HEK293T (cell line): ENCODE measurements around the gene SPEM2.

Experiments used
- CTCF ChIA-PET: fragments of 350-600 bp; formaldehyde crosslinking; extraction: SDS; loops from one replicate; lab custom pipeline; 2021; ENCODE audit warnings: antibody characterized with exemption, inconsistent platforms; lab: Yijun Ruan, JAX
- POLR2A ChIA-PET: fragments of 350-600 bp; formaldehyde crosslinking; extraction: SDS; loops from one replicate; lab custom pipeline; 2020; ENCODE audit warnings: antibody characterized with exemption, inconsistent platforms; lab: Yijun Ruan, JAX
- DNase-seq: peaks from one replicate; pipeline ENCODE4 v3.0.0; 2012; ENCODE audit warnings: mixed read lengths; ENCODE audit errors: extremely low spot score
- ARNT ChIP-seq: fragments of 450-650 bp; IDR thresholded peaks from 2 replicates; pipeline ENCODE4 v1.6.1; 2017; ENCODE audit warnings: mild to moderate bottlenecking
- BHLHE40 ChIP-seq: fragments of 450-650 bp; IDR thresholded peaks from 2 replicates; pipeline ENCODE4 v1.6.1; 2016; ENCODE audit warnings: mild to moderate bottlenecking, moderate library complexity, borderline replicate concordance
- CTBP1 ChIP-seq: fragments of 450-650 bp; IDR thresholded peaks from 2 replicates; pipeline ENCODE4 v1.6.1; 2016; ENCODE audit warnings: borderline replicate concordance
- ELF4 ChIP-seq: fragments of 450-650 bp; IDR thresholded peaks from 2 replicates; pipeline ENCODE4 v1.6.1; 2017; ENCODE audit warnings: antibody characterized with exemption
- FOXA1 ChIP-seq: fragments of 450-650 bp; IDR thresholded peaks from 2 replicates; pipeline ENCODE4 v1.6.1; 2016; ENCODE audit warnings: mild to moderate bottlenecking
- FOXK2 ChIP-seq: fragments of 450-650 bp; IDR thresholded peaks from 2 replicates; pipeline ENCODE4 v1.6.1; 2016; ENCODE audit warnings: mild to moderate bottlenecking
- FOXM1 ChIP-seq: fragments of 450-650 bp; IDR thresholded peaks from 2 replicates; pipeline ENCODE4 v1.6.1; 2017; ENCODE audit warnings: mild to moderate bottlenecking, borderline replicate concordance
- HDGF ChIP-seq: fragments of 450-650 bp; IDR thresholded peaks from 2 replicates; pipeline ENCODE4 v1.6.1; 2017; ENCODE audit warnings: antibody characterized with exemption, borderline replicate concordance
- L3MBTL2 ChIP-seq: fragments of 450-650 bp; conservative IDR thresholded peaks from 2 replicates; pipeline ENCODE4 v1.6.1; 2016; ENCODE audit warnings: mild to moderate bottlenecking
- LEF1 ChIP-seq: fragments of 450-650 bp; IDR thresholded peaks from 2 replicates; pipeline ENCODE4 v1.6.1; 2017; ENCODE audit warnings: mild to moderate bottlenecking, borderline replicate concordance
- NFRKB ChIP-seq: fragments of 450-650 bp; IDR thresholded peaks from 2 replicates; pipeline ENCODE4 v1.6.1; 2016; ENCODE audit warnings: mild to moderate bottlenecking, moderate library complexity
- SP1 ChIP-seq: fragments of 450-650 bp; IDR thresholded peaks from 2 replicates; pipeline ENCODE4 v1.6.1; 2017
- SUZ12 ChIP-seq: fragments of 450-650 bp; IDR thresholded peaks from 2 replicates; pipeline ENCODE4 v1.6.1; 2016; ENCODE audit warnings: mild to moderate bottlenecking
- TARDBP ChIP-seq: fragments of 450-650 bp; IDR thresholded peaks from 2 replicates; pipeline ENCODE4 v1.6.1; 2016
- ZNF384 ChIP-seq: fragments of 450-650 bp; IDR thresholded peaks from 2 replicates; pipeline ENCODE4 v1.6.1; 2016
- TF ChIP-seq, protein P1 (sequence below): fragments of 450-650 bp; IDR thresholded peaks from 2 replicates; pipeline ENCODE4 v1.6.1; 2016

Gene SPEM2

DNA sequence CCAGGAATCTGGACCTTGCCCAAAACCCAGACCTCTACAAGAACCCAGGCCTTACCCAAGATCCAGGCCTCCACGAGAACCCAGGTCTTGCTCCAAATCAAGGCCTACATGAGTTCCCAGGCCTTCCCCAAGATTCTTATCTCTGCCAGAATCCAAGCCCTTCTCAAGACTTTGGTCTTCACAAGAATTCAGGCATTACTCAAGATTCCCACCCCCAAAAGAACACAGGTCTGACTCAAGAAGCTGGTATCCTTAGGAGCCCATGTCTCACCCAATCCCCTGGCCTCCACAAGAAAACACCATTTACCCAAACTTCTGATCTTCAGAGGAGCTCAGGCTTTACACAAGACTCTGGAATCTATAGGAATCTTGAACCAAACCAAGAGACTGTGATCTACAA, 5.8 kb downstream of the SPEM2 start:
- ChIA-PET CTCF (no interaction called here), POLR2A (no interaction called here)
- no peak for DNase-seq
- TF ChIP-seq BHLHE40 (no peak), CTBP1 (no peak), HDGF (no peak), TARDBP (no peak), ARNT (no peak), ZNF384 (no peak), L3MBTL2 (no peak), FOXM1 (no peak), FOXK2 (no peak), SUZ12 (no peak), SP1 (no peak)
- TF ChIP-seq, protein P1, sequence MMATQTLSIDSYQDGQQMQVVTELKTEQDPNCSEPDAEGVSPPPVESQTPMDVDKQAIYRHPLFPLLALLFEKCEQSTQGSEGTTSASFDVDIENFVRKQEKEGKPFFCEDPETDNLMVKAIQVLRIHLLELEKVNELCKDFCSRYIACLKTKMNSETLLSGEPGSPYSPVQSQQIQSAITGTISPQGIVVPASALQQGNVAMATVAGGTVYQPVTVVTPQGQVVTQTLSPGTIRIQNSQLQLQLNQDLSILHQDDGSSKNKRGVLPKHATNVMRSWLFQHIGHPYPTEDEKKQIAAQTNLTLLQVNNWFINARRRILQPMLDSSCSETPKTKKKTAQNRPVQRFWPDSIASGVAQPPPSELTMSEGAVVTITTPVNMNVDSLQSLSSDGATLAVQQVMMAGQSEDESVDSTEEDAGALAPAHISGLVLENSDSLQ = no peak

DNA sequence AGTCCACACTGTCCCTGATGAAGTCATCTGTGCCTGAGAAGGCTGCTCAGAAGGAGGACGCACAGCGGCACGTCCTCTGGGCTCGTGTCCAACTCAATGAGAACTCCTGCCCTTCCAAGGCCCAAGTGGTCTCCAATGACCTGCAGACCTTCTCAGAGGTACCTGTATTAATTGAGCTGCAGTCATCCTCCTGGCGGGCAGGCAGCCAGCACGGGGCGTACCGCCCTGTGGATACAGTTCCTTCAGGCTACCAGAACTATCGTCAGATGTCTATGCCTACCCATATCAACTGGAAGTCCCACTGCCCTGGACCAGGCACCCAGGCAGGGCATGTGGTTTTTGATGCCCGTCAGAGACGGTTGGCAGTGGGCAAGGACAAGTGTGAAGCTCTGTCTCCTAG, 6.9 kb downstream of the SPEM2 start:
- TF ChIP-seq FOXA1 (no peak), TARDBP (no peak), LEF1 (no peak), FOXM1 (no peak), ELF4 (no peak)
- ChIA-PET POLR2A (no interaction called here), CTCF (no interaction called here)
- no peak for DNase-seq

DNA sequence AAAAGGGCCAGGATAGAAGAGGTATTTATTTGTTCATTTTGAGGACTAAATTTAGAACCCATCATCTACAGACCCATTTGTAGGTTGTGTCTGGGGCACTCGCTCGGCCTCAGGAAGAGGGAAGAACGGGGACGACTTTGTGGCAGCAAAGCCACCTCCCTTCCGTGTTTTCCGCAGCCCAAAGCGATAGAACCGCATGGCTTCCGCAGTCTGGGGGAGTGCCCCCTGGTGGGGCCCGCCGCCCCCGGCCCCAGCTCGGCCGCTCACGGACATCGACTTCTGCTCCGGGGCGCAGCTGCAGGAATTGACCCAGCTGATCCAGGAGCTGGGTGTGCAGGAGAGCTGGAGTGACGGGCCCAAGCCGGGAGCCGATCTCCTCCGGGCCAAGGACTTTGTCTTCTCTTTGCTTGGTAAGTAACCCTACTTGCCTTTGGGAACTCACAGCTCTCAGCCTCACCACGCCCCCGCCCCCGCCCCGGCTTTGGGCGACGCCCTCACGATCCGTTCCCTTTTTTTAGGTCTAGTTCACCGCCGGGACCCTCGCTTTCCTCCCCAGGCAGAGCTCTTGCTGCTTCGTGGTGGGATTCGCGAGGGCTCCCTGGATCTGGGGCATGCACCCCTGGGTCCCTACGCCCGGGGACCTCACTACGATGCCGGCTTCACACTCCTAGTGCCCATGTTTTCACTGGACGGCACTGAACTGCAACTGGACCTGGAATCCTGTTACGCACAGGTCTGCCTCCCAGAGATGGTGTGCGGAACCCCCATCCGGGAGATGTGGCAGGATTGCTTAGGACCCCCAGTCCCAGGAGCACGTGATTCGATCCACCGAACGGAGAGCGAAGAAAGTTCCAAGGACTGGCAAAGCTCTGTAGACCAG, 10.5 kb downstream of the SPEM2 start:
- ChIA-PET CTCF (interaction anchor here (0.6 to 2.7 kb wide), 4 partner anchors 8 to 1278 kb away, joined by 3 to 11 read pairs (median 4); partner anchors contain the start of gene CHRNB1), POLR2A (interaction anchor here (0.7 to 7.5 kb wide), 14 partner anchors 9 to 125 kb away, joined by 3 to 55 read pairs (median 4); partner anchors contain the start of genes CHRNB1, NEURL4, NLGN2 and POLR2A)
- TF ChIP-seq BHLHE40 (no peak), CTBP1 (no peak)
- TF ChIP-seq, protein P1 = peak; percentile 15; the same call in 1 of the 2 replicates
- DNase-seq = peak; percentile 29

DNA sequence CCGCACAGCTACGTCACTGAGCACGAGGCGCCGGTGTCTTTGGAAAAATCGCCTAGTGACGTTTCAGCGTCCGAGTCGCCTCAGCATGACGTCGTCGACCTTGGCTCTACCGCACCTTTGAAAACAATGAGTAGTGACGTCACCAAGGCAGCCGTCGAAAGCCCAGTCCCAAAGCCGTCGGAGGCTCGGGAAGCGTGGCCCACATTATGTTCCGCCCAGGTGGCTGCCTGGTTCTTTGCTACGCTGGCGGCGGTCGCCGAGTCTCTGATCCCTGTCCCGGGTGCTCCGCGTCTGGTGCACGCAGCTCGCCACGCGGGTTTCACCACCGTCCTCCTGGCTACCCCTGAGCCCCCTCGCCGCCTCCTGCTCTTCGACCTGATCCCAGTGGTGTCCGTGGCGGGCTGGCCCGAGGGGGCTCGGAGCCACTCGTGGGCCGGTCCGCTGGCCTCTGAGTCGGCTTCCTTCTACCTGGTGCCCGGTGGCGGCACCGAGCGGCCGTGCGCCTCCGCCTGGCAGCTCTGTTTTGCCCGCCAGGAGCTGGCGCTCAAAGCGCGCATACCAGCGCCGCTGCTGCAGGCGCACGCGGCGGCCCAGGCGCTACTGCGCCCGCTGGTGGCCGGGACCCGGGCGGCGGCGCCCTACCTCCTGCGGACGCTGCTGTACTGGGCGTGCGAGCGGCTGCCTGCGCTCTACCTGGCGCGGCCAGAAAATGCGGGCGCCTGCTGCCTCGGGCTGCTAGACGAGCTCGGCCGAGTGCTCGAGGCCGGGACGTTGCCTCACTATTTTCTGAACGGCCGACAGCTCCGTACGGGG, 11.3 kb downstream of the SPEM2 start:
- ChIA-PET CTCF (interaction anchor here (0.6 to 2.7 kb wide), 5 partner anchors 9 to 124 kb away, joined by 3 to 11 read pairs (median 3); partner anchors contain the start of gene SENP3), POLR2A (interaction anchor here (1.0 to 7.5 kb wide), 11 partner anchors 8 to 124 kb away, joined by 3 to 55 read pairs (median 6); partner anchors contain the start of genes CHRNB1, NEURL4, NLGN2 and SLC35G6)
- peak; percentile 75 for DNase-seq
- no peak for TF ChIP-seq NFRKB
- no peak for TF ChIP-seq CTBP1
- no peak for TF ChIP-seq SP1
- peak; percentile 55 for TF ChIP-seq L3MBTL2
- TF ChIP-seq FOXK2 = no peak

DNA sequence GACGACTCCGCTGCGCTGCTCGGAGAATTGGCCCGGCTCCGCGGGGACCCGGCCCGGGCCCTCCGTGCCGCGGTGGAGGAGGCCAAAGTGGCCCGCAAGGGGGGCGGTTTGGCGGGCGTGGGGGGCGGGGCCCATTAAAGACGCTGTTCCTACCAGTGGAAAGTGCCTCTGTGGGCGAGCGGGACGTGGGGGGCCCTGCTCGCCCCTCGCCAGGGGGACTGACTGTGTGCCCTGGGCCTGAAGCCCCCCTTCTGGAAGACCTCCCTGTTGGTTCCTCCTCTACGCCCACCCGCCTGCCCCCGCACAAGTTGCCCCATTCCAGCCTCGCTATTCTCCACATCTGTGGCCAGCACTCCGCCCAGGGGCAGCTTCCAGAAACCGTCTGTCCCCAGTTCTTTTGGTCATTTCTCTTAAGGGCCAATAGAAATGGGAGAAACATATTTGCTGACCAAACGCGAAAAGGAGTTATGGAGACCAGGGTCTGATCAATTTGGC, 12.0 kb downstream of the SPEM2 start:
- ChIA-PET POLR2A (interaction anchor here (1.0 to 7.5 kb wide), 8 partner anchors 29 to 123 kb away, joined by 3 to 55 read pairs (median 5); partner anchors contain the start of genes POLR2A, SLC35G6 and ZBTB4), CTCF (interaction anchor here (0.6 to 2.7 kb wide), 4 partner anchors 8 to 123 kb away, joined by 3 to 11 read pairs (median 5); partner anchors contain the start of gene SENP3)
- no peak for DNase-seq
- no peak for TF ChIP-seq TARDBP
- TF ChIP-seq CTBP1 = no peak
- TF ChIP-seq SP1 = no peak
- TF ChIP-seq FOXM1 = no peak
- no peak for TF ChIP-seq BHLHE40
- no peak for TF ChIP-seq SUZ12
- TF ChIP-seq L3MBTL2 = no peak
- TF ChIP-seq HDGF = no peak
- no peak for TF ChIP-seq FOXK2
- TF ChIP-seq, protein P1 = no peak
- no peak for TF ChIP-seq LEF1
- no peak for TF ChIP-seq NFRKB
- TF ChIP-seq ELF4 = no peak
- no peak for TF ChIP-seq FOXA1
- TF ChIP-seq ARNT = no peak
- no peak for TF ChIP-seq ZNF384
